ENCODE measurements around the gene HIC2. TPM values are rescaled to one million over a fixed set of nuclear protein-coding genes. Genes with fewer than 3 reads are reported as not detected.
"Not testable (repeated sequence)": the region's sequence is repeated elsewhere in the genome, so short reads cannot be mapped to it uniquely, and the experiment has no call there.

HIC2 gene
- total and polyA plus RNA-seq, 8 donors: 3.4 to 9.1 (median 7.3) TPM

GRCh38 chr22:21469097-21469994 lies 52.2 kb downstream of the HIC2 start:
- DNase-seq; H3K4me3 ChIP-seq; H3K27me3 ChIP-seq; H3K36me3 ChIP-seq; H3K4me1 ChIP-seq; H3K9me3 ChIP-seq; intact Hi-C loops (cut with DNase I); H3K27ac ChIP-seq: not testable (repeated sequence)
- ATAC-seq: peak; percentile 9

DNA sequence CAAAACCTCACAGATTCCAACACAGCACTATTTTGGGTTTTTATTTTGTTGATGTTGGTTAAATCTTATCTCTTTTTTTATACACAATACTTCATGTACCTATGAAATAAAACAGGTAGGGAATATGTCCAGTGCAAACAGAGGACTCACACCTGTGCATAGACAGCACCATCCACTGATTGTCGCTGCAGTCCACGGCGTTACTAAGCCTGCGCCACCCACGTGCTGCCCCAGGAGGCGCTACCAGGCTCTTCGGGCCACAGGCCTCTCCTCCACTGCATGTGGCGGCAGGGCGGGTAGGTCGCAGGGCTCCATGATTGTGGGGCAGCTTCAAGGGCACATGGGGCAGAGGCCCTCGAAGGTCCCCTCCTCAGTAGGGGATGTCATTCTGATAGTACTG lies 55.8 kb downstream of the HIC2 start:
- ATAC-seq; intact Hi-C loops (cut with DNase I): not testable (repeated sequence)

DNA sequence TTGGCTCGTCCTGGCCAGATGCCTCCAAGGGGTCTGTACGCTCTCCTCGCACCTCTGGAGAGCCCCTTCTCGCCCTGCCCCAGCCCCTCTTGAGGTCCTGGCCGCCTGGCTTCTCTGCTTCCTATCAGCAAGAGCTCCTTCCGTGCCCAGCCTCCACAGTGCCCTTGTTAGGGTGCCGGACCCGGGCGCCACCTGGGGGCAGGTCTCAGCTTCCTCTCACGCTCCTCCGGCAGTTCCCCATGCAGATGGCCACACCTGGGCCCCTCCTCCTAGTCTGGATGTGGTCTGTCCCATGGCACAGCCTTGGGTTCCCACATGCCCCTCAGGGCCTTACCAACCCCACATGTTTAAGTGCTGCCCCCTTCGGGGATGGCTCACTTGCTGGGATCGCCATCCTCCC lies 56.5 kb downstream of the HIC2 start:
- H3K27ac ChIP-seq; ATAC-seq; H3K27me3 ChIP-seq; H3K4me1 ChIP-seq; H3K36me3 ChIP-seq; intact Hi-C loops (cut with DNase I); H3K4me3 ChIP-seq; H3K9me3 ChIP-seq; DNase-seq: not testable (repeated sequence)

More for the DNA sequence above, 55.8 kb downstream of the HIC2 start:
- H3K36me3 ChIP-seq, H3K4me3 ChIP-seq, DNase-seq, H3K27me3 ChIP-seq, H3K27ac ChIP-seq, H3K9me3 ChIP-seq, H3K4me1 ChIP-seq: not testable (repeated sequence)

- H3K27me3 ChIP-seq; H3K9me3 ChIP-seq; DNase-seq; intact Hi-C loops (cut with DNase I); H3K27ac ChIP-seq; H3K36me3 ChIP-seq; H3K4me3 ChIP-seq; ATAC-seq; H3K4me1 ChIP-seq: not testable (repeated sequence)
Observed at GRCh38 chr22:21484039-21484438, 66.9 kb downstream of the HIC2 start.

GRCh38 chr22:21487723-21488122 lies 70.6 kb downstream of the HIC2 start:
- ATAC-seq; H3K27ac ChIP-seq; H3K9me3 ChIP-seq; H3K4me3 ChIP-seq; DNase-seq; H3K36me3 ChIP-seq; H3K27me3 ChIP-seq; H3K4me1 ChIP-seq; intact Hi-C loops (cut with DNase I): not testable (repeated sequence)

- H3K36me3 ChIP-seq; H3K27me3 ChIP-seq; H3K9me3 ChIP-seq; ATAC-seq; intact Hi-C loops (cut with DNase I); H3K4me3 ChIP-seq; H3K4me1 ChIP-seq; H3K27ac ChIP-seq: not testable (repeated sequence)
- DNase-seq: peak in 1 of 4 donors; percentile 14
Observed at GRCh38 chr22:21489149-21489680, 72.0 kb downstream of the HIC2 start.

- H3K4me3 ChIP-seq; intact Hi-C loops (cut with DNase I); H3K27me3 ChIP-seq; H3K27ac ChIP-seq; H3K9me3 ChIP-seq; H3K36me3 ChIP-seq; H3K4me1 ChIP-seq; ATAC-seq: not testable (repeated sequence)
- DNase-seq: peak in 1 of 4 donors; percentile 57
Observed at GRCh38 chr22:21490556-21490955, 73.4 kb downstream of the HIC2 start.

DNA sequence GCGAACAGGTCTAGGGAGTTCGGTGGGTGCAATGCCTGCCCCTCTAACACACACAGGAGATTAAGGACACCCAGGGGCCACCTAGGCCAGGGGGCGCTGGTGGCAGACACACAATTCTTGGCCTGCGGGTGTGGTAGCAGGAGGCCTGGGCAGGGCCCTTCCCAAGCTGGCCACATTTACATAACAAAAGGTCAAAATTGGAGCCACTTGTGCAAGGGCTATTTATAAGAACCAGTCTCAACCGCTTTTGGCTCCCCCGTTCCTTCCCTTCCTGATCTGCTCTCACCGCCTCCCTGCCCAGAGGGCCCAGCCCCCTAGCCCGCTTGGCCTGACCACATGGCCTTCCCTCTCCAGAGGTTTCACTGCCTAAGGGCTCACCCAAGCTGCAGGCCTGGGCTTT lies 75.1 kb downstream of the HIC2 start:
- DNase-seq; H3K27ac ChIP-seq; H3K4me1 ChIP-seq; H3K27me3 ChIP-seq; H3K9me3 ChIP-seq; H3K36me3 ChIP-seq; ATAC-seq; H3K4me3 ChIP-seq; intact Hi-C loops (cut with DNase I): not testable (repeated sequence)

- peak; percentile 83 for ATAC-seq
- H3K27me3 ChIP-seq; H3K36me3 ChIP-seq; H3K27ac ChIP-seq; intact Hi-C loops (cut with DNase I); H3K4me1 ChIP-seq; H3K9me3 ChIP-seq; DNase-seq; H3K4me3 ChIP-seq: not testable (repeated sequence)
Observed at GRCh38 chr22:21493789-21494782, 76.9 kb downstream of the HIC2 start.

DNA sequence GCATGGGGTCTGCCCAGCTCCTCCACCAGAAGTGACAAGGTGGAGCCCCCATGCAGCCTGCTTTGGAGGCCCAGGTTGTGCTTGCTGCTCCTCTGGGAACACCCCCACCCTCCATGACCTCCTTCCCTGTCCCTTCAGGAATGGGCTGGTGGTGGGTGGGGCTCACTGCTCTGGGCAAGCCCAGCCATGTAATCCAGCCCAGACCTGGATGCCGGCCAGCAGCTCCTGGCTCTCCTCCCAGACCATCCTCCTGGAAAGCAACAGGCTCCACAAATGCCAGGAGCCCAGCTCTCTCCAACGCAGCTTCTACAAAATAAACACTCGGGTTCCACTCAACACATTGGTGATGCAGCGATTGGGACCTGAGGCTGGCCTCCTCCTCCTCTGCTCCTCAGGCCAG lies 80.8 kb downstream of the HIC2 start:
- DNase-seq; H3K9me3 ChIP-seq; H3K27ac ChIP-seq; H3K4me1 ChIP-seq; H3K27me3 ChIP-seq; H3K36me3 ChIP-seq; intact Hi-C loops (cut with DNase I); H3K4me3 ChIP-seq: not testable (repeated sequence)
- ATAC-seq: peak; percentile 71

DNA sequence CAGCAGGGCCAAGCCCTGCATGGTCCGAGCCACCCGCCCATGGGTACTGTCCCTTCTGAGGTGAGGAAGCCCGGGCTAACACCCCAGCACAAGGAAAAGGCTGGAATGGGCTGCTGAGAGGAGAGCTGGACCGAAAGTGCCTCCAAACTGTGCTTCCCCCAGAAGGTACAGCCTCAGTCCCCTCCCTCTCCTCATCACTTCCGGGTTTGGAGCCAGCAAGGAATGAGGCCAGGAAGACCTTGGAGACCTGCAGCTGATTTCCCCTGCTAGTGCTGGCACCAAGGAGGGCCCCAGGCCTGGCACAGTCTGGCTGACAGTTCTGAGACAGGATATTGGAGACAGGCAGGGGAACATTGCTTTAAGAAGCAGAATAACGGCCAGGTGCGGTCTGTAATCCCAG lies 81.3 kb downstream of the HIC2 start:
- H3K27me3 ChIP-seq; DNase-seq; H3K27ac ChIP-seq; H3K4me3 ChIP-seq; H3K4me1 ChIP-seq; intact Hi-C loops (cut with DNase I); H3K9me3 ChIP-seq; H3K36me3 ChIP-seq; ATAC-seq: not testable (repeated sequence)

DNA sequence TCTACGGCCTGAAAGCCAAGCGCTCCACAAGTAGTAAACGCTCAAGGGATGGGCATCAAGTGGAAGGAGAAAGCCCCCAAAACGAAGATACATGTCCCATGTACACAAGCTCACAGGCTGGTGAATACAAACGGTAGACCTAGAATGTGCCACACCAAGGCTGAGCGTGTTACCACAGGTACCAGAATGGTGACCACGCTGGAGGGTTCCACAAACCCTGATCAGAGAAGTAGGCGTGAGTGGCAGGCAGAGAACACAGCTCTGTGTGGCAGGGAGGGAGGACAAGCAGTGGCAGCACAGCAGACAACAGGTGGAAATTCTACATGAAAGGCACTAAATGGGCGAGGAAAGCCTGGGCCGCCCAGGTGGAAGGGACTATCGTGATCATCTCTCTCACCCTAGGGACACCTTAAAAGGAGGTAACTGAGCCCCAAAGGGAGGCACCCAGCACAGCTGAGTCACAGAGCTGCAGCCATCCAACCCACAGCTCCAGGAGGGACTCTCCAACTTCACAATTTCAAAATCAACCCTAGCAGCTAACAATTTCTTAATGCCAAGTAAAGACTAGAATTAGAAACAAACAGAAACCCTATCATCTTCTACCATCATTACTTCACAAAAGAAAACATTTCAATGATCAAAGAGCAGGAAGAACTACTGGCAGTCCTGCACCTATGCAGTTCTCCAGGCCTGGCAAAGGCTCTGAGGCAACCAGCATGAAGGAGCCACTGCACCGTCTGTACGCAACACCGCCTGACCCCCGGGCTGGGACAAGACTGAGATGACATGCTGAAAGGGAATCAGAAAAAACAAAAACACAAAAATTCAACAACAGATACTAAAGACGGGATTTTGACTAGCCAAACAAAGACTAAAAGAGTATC lies 82.7 kb downstream of the HIC2 start:
- H3K36me3 ChIP-seq; H3K9me3 ChIP-seq; H3K4me3 ChIP-seq; H3K27ac ChIP-seq; H3K27me3 ChIP-seq; intact Hi-C loops (cut with DNase I); H3K4me1 ChIP-seq; ATAC-seq; DNase-seq: not testable (repeated sequence)

Measured in left lung (tissue), 10 donors.